GM23248 (cell line): Measurements from ENCODE around the gene INCA1. TPM values are rescaled to one million over a fixed set of nuclear protein-coding genes. Genes with fewer than 3 reads are reported as not detected.
"Not testable (repeated sequence)": the region's sequence is repeated elsewhere in the genome, so short reads cannot be mapped to it uniquely, and the experiment has no call there.

Experiments
- DNase-seq: peaks from one replicate; pipeline ENCODE4 v3.0.0-alpha.2; 2015
- H2AFZ ChIP-seq: fragments of 200-600 bp; sonication (generic); 2 replicates; pipeline ENCODE4 v1.6.1; 2016; ENCODE audit warnings: antibody characterized with exemption
- H3F3A ChIP-seq: fragments of 200-600 bp; sonication (generic); 2 replicates; pipeline ENCODE4 v1.6.1; 2016; ENCODE audit warnings: mild to moderate bottlenecking, antibody characterized with exemption, mixed run types; ENCODE audit not compliant: insufficient read depth
- H3K27ac ChIP-seq: fragments of 200-600 bp; sonication (generic); 2 replicates; pipeline ENCODE4 v1.5.1; 2016; ENCODE audit warnings: mild to moderate bottlenecking
- H3K27me3 ChIP-seq: fragments of 200-600 bp; sonication (generic); replicated peaks from 2 replicates; pipeline ENCODE4 v1.6.1; 2016; ENCODE audit warnings: mild to moderate bottlenecking; ENCODE audit not compliant: insufficient read depth
- H3K36me3 ChIP-seq: fragments of 200-600 bp; sonication (generic); 2 replicates; pipeline ENCODE4 v1.6.1; 2016; ENCODE audit warnings: low read depth, mild to moderate bottlenecking
- H3K4me1 ChIP-seq: fragments of 200-600 bp; sonication (generic); 2 replicates; pipeline ENCODE4 v1.6.1; 2016; ENCODE audit warnings: mild to moderate bottlenecking; ENCODE audit not compliant: insufficient read depth
- H3K4me2 ChIP-seq: fragments of 200-600 bp; sonication (generic); one replicate; pipeline ENCODE4 v1.6.1; 2016; ENCODE audit warnings: mild to moderate bottlenecking; ENCODE audit not compliant: unreplicated experiment
- H3K4me3 ChIP-seq: fragments of 200-600 bp; sonication (generic); 2 replicates; pipeline ENCODE4 v1.5.1; 2016; ENCODE audit warnings: mild to moderate bottlenecking
- H3K79me2 ChIP-seq: fragments of 200-600 bp; sonication (generic); 2 replicates; pipeline ENCODE4 v1.6.1; 2016; ENCODE audit warnings: mild to moderate bottlenecking; ENCODE audit not compliant: insufficient read depth
- H3K9ac ChIP-seq: fragments of 200-600 bp; sonication (generic); 2 replicates; pipeline ENCODE4 v1.6.1; 2016; ENCODE audit warnings: mild to moderate bottlenecking
- H3K9me2 ChIP-seq: fragments of 200-600 bp; sonication (generic); 2 replicates; pipeline ENCODE4 v1.6.1; 2016; ENCODE audit warnings: mixed run types, mild to moderate bottlenecking, moderate library complexity; ENCODE audit not compliant: insufficient read depth
- H3K9me3 ChIP-seq: fragments of 200-600 bp; sonication (generic); one replicate; pipeline ENCODE4 v1.6.1; 2017; ENCODE audit warnings: low read depth
- H4K20me1 ChIP-seq: fragments of 200-600 bp; sonication (generic); 2 replicates; pipeline ENCODE4 v1.6.0; 2016; ENCODE audit not compliant: insufficient read depth
- EZH2 ChIP-seq: fragments of 200-600 bp; sonication (generic); IDR thresholded peaks from 2 replicates; pipeline ENCODE4 v1.6.1; 2018; ENCODE audit warnings: antibody characterized with exemption, mild to moderate bottlenecking; ENCODE audit not compliant: insufficient read depth, poor library complexity, severe bottlenecking
- EZH2phosphoT487 ChIP-seq: fragments of 200-600 bp; sonication (generic); IDR thresholded peaks from 2 replicates; pipeline ENCODE4 v1.6.1; 2018; ENCODE audit warnings: antibody characterized with exemption, moderate library complexity, mild to moderate bottlenecking, low read depth; ENCODE audit not compliant: insufficient read depth
- WGBS, 2 experiments: methylation state at CpG; one replicate each; pipeline ENCODE4 v1.1.6; 2015 to 2017; ENCODE audit warnings: low lambda C conversion rate in 2 of 2, low coverage in 1 of 2; ENCODE audit errors: missing lambda C conversion rate in 2 of 2; 5-methylcytosine and 5-hydroxymethylcytosine counted together
- in situ Hi-C: fragments of 300-500 bp; cut with MboI; formaldehyde crosslinking; loops from 2 replicates; pipeline ENCODE4 v1.15.0; 2020
- polyA plus RNA-seq: library from polyadenylated mRNA; unstranded; fragments of >200 nt; fragmentation: Nextera tagmentation; extraction: Ambion mirVana; gene quantifications from 2 replicates; pipeline ENCODE4 v1.2.1, GENCODE V29; 2016
- total RNA-seq: library from RNA; depleted of rRNA; stranded (reverse); fragments of >200 nt; shearing (Covaris generic); gene quantifications from 2 replicates; pipeline ENCODE4 v1.2.3, GENCODE V29; 2014

The INCA1 gene
- total and polyA plus RNA-seq, 2 experiments from 2014 or later = 0.32 to 1.2 TPM

GRCh38 chr17:5033352-5034015 is 36.2 kb upstream of the INCA1 start:
- no peaks in the 10 kb centered on the region for H3K4me1 ChIP-seq
- no peak overlapping the region for H2AFZ ChIP-seq
- H3K9me3 ChIP-seq = no peaks in the 10 kb centered on the region
- H3K4me3 ChIP-seq = no peak overlapping the region
- H3K27me3 ChIP-seq = no peaks in the 10 kb centered on the region; the same call in 1 of the 2 replicates
- no peaks in the 10 kb centered on the region for H4K20me1 ChIP-seq
- no peak overlapping the region for H3K27ac ChIP-seq
- in situ Hi-C loops = no loop called here
- H3K9ac ChIP-seq = no peak overlapping the region
- no peak overlapping the region for H3K4me2 ChIP-seq
- TF ChIP-seq EZH2phosphoT487 (no peak), EZH2 (no peak)
- peaks cover 6% of the 10 kb centered on the region; the same call in 1 of the 2 replicates for H3F3A ChIP-seq
- no peaks in the 10 kb centered on the region for H3K79me2 ChIP-seq
- H3K9me2 ChIP-seq = no peaks in the 10 kb centered on the region
- 91 to 92% methylated on average over 10 to 13 of the region's 13 CpGs for WGBS, 2 experiments
- no peak for DNase-seq
- no peaks in the 10 kb centered on the region for H3K36me3 ChIP-seq

GRCh38 chr17:5032865-5033264 is 35.5 kb upstream of the INCA1 start:
- Histone ChIP-seq H3F3A (peaks cover 9% of the 10 kb centered on the region; the same call in 1 of the 2 replicates), H2AFZ (no peak overlapping the region)

GRCh38 chr17:5031365-5032082 is 34.2 kb upstream of the INCA1 start:
- H2AFZ ChIP-seq = peak overlapping the region; percentile 91
- H3K36me3 ChIP-seq = no peaks in the 10 kb centered on the region
- H4K20me1 ChIP-seq = no peaks in the 10 kb centered on the region
- H3F3A ChIP-seq = peaks cover 10% of the 10 kb centered on the region; the same call in 1 of the 2 replicates
- H3K9ac ChIP-seq = peak overlapping the region; percentile 47; the same call in 1 of the 2 replicates
- no peaks in the 10 kb centered on the region; the same call in 1 of the 2 replicates for H3K27me3 ChIP-seq
- H3K4me2 ChIP-seq = peak overlapping the region; percentile 97
- peak; percentile 86 for DNase-seq
- no peak for TF ChIP-seq EZH2
- H3K4me1 ChIP-seq = no peaks in the 10 kb centered on the region
- in situ Hi-C loops = no loop called here
- H3K27ac ChIP-seq = no peak overlapping the region
- no peaks in the 10 kb centered on the region for H3K9me2 ChIP-seq
- no peaks in the 10 kb centered on the region for H3K79me2 ChIP-seq
- H3K4me3 ChIP-seq = peak overlapping the region; percentile 74
- no peaks in the 10 kb centered on the region for H3K9me3 ChIP-seq
- 4 to 5% methylated on average over 32 to 45 of the region's 48 CpGs for WGBS, 2 experiments

More at GRCh38 chr17:5032865-5033264, 35.5 kb upstream of the INCA1 start:
- in situ Hi-C loops = no loop called here
- no peak overlapping the region for H3K4me2 ChIP-seq
- H3K79me2 ChIP-seq = no peaks in the 10 kb centered on the region
- H3K36me3 ChIP-seq = no peaks in the 10 kb centered on the region
- no peak for DNase-seq
- H3K4me3 ChIP-seq = no peak overlapping the region
- TF ChIP-seq EZH2 (no peak), EZH2phosphoT487 (no peak)
- H4K20me1 ChIP-seq = no peaks in the 10 kb centered on the region
- no peaks in the 10 kb centered on the region for H3K4me1 ChIP-seq
- H3K27ac ChIP-seq = no peak overlapping the region
- WGBS, 2 experiments = 78 to 85% methylated on average over 6 of the region's 6 CpGs
- H3K27me3 ChIP-seq = no peaks in the 10 kb centered on the region; the same call in 1 of the 2 replicates
- no peak overlapping the region for H3K9ac ChIP-seq
- no peaks in the 10 kb centered on the region for H3K9me3 ChIP-seq
- H3K9me2 ChIP-seq = no peaks in the 10 kb centered on the region

GRCh38 chr17:5030168-5030567 is 32.8 kb upstream of the INCA1 start:
- H3K27me3 ChIP-seq, H3K9ac ChIP-seq, H3K27ac ChIP-seq, H3K36me3 ChIP-seq, H2AFZ ChIP-seq, DNase-seq, H3K4me1 ChIP-seq, H4K20me1 ChIP-seq, H3K4me3 ChIP-seq, in situ Hi-C loops, H3K79me2 ChIP-seq, H3K9me3 ChIP-seq, H3K9me2 ChIP-seq, H3K4me2 ChIP-seq: not testable (repeated sequence)
- WGBS, 2 experiments = 91 to 95% methylated on average over 2 of the region's 2 CpGs
- peaks cover 23% of the 10 kb centered on the region for H3F3A ChIP-seq
